GM18907 (cell line): ENCODE results near the gene KDF1.
A peak's percentile ranks its signal among the peaks of the same experiment; 100 is the strongest.

Experiments
- ATAC-seq: cut with Tn5 transposase; IDR thresholded peaks from one replicate; pipeline ENCODE4 v1.9.1; 2021; ENCODE audit warnings: mild to moderate bottlenecking, moderate library complexity; ENCODE audit not compliant: unreplicated experiment

Gene KDF1

DNA sequence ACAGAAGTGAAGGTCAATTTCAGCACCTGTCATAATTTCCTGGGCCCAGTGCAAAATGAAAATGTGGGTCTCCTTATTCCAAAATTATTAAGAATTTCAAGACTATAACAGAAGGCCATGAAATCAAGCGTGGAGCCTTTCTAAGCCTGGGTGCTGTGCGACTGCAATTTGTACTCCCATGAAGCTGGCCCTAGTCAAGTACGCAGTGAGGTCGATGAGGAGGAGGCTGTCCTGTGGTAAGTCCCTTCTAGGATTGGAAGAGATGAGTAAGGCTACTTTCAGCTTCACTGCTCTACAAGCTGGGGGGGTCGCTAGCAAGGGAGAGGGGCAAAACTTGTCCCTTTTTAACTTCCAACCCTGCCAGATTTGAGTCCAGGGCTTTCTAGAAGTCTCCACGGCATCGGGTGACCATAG lies 39.1 kb downstream of the KDF1 start:
- peak; percentile 14 for ATAC-seq

DNA sequence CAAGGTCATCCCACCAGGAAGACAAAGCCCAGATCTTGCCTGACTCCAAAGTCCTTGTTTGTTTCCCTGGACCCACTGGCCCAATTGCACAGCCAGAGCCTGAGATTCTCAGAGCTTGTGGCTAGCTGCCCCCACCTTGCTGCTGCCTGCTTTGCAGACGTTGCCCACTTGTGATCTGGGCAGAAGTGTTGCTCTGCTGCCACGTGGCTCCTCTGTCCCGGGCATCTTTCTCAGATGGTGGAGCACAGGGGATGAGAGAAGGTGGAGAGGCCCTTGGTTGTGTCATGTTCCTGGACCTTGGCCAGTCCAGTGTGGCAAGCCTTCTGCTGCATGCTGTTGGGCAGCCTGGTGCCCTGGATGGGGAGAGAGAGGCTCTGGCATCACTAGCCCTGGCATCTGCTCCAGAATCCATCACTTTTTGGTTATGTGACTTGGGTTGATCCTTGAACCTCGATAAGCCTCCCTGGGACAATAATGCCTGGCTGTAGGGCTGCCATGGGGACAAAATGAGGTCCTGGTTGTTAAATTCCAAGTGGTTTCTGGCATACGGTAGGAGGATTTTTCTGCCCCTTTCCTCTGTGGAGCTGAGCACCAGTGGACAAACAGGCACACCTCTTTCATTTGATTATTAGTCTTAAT lies 44.9 kb downstream of the KDF1 start:
- ATAC-seq, result no peak

- no peak for ATAC-seq
These were observed 46.3 kb downstream of the KDF1 start, which contains the start of gene NR0B2 for GRCh38 chr1:26913754-26914619. TSS of gene NR0B2 (minus strand) at chr1:26913975. CDS start at chr1:26913940, 35 bp downstream.

GRCh38 chr1:26913389-26913753 lies 46.9 kb downstream of the KDF1 start:
- no peak for ATAC-seq

- no peak for ATAC-seq
These were observed 48.1 kb downstream of the KDF1 start for GRCh38 chr1:26912147-26912490.

GRCh38 chr1:26911399-26912146 lies 48.7 kb downstream of the KDF1 start:
- no peak for ATAC-seq

- ATAC-seq, result no peak
These were observed 49.7 kb downstream of the KDF1 start for GRCh38 chr1:26910343-26911160.

GRCh38 chr1:26909951-26910342 lies 50.3 kb downstream of the KDF1 start:
- ATAC-seq, result no peak

GRCh38 chr1:26907071-26907917 lies 53.0 kb downstream of the KDF1 start:
- ATAC-seq, result no peak

- no peak for ATAC-seq
These were observed 59.3 kb downstream of the KDF1 start for GRCh38 chr1:26900815-26901511.

DNA sequence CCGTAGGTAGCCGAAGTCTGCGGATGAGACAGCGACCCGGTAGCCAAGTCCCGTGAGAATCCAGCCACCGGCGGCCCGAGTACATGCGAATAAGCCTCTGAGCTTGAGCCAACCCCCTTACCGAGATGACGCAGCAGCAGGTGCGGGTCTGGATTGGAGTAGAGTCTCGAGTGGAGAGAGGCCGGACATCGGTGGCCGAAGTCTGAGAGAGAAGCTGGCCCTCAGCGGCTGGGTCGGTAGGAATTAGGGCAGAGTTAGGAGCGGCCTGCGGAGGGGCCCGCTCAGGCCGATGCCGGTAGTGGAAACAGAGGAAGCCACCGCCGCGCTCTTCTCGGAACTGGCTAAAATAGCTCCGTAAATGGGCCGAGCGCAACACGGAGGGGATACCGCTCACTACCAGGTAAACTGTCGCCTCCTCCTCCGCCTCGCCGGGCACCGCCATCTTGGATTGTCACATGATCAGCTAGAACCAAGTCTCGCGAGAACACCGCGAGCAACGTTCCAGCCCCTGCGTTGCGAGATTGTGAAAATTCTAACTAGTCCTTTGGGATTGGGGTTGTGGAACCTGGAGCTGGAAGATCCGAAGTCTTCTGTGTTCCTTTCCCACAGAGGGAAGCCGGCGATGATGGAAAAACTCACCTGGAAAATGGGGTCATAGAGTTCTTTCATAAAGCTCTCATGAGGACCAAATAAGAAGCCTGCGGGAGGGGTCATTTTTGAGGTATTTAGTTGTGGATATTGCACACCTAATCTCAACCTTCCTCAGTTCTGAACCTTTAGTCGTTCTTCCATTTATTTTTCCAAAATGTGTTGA lies 60.1 kb downstream of the KDF1 start, which contains the start of gene GPATCH3:
TSS of gene GPATCH3 (minus strand) at position 467 of the 814 bp plus-strand sequence. CDS start at position 442, 25 bp downstream.
- ATAC-seq, result peak; percentile 75
